SU-DHL-6 (cell line): ENCODE data around the gene ATCAY.

Experiments used
- H2AFZ ChIP-seq: fragments of 200-600 bp; sonication (generic); 2 replicates; pipeline ENCODE4 v1.6.1; 2014; ENCODE audit warnings: low read depth, mild to moderate bottlenecking, moderate library complexity, mixed read lengths, antibody characterized with exemption, low read length; ENCODE audit not compliant: severe bottlenecking
- H3F3A ChIP-seq: fragments of 200-600 bp; shearing (Covaris generic); 2 replicates; pipeline ENCODE4 v1.6.0; 2016; ENCODE audit warnings: antibody characterized with exemption, mild to moderate bottlenecking; ENCODE audit not compliant: insufficient read depth
- H3K27ac ChIP-seq: fragments of 200-600 bp; sonication (generic); 2 replicates; pipeline ENCODE4 v1.5.1; 2016; ENCODE audit warnings: low read depth, mild to moderate bottlenecking, low read length, moderate library complexity, mixed read lengths
- H3K27me3 ChIP-seq: fragments of 200-600 bp; sonication (generic), shearing (Covaris generic); 2 replicates; pipeline ENCODE4 v1.6.0; 2014; ENCODE audit warnings: mild to moderate bottlenecking, low read length
- H3K36me3 ChIP-seq: fragments of 200-600 bp; sonication (generic); 2 replicates; pipeline ENCODE4 v1.6.1; 2014; ENCODE audit warnings: mild to moderate bottlenecking, low read length, mixed read lengths
- H3K4me2 ChIP-seq: fragments of 300-600, 200-600 bp; shearing (Covaris generic), sonication (generic); 2 replicates; pipeline ENCODE4 v1.6.0; 2014; ENCODE audit warnings: low read length, low read depth, mild to moderate bottlenecking; ENCODE audit not compliant: poor library complexity, severe bottlenecking
- H3K4me3 ChIP-seq: fragments of 200-600 bp; sonication (generic); 2 replicates; pipeline ENCODE4 v1.5.1; 2014; ENCODE audit warnings: antibody characterized with exemption, low read length, mild to moderate bottlenecking, mixed read lengths; ENCODE audit not compliant: insufficient read depth, poor library complexity, severe bottlenecking
- H3K79me2 ChIP-seq: fragments of 200-600 bp; sonication (generic); 2 replicates; pipeline ENCODE4 v1.6.1; 2014; ENCODE audit warnings: mild to moderate bottlenecking, low read length, moderate library complexity; ENCODE audit not compliant: insufficient read depth
- H3K9ac ChIP-seq: fragments of 200-600 bp; sonication (generic); 2 replicates; pipeline ENCODE4 v1.7.0; 2014; ENCODE audit warnings: mild to moderate bottlenecking, low read length
- H3K9me2 ChIP-seq: fragments of 200-600 bp; sonication (generic); replicated peaks from 2 replicates; pipeline ENCODE4 v1.6.1; 2014; ENCODE audit warnings: low read length; ENCODE audit not compliant: insufficient read depth
- H3K9me3 ChIP-seq: fragments of 200-600 bp; sonication (generic); 2 replicates; pipeline ENCODE4 v1.6.1; 2014; ENCODE audit warnings: low read length, mixed read lengths; ENCODE audit not compliant: insufficient read depth
- H4K20me1 ChIP-seq: fragments of 200-600 bp; sonication (generic); 2 replicates; pipeline ENCODE4 v1.6.1; 2014; ENCODE audit warnings: low read depth, mild to moderate bottlenecking, antibody characterized with exemption, low read length, moderate library complexity, mixed read lengths
- CTCF ChIP-seq: fragments of 200-600 bp; sonication (generic); IDR thresholded peaks from one replicate; pipeline ENCODE4 v1.5.1; 2017; ENCODE audit warnings: antibody characterized with exemption, mild to moderate bottlenecking, low read length, moderate library complexity; ENCODE audit not compliant: insufficient read depth, poor library complexity, severe bottlenecking
- EZH2phosphoT487 ChIP-seq: fragments of 200-600 bp; sonication (generic), shearing (Covaris generic); conservative IDR thresholded peaks from 2 replicates; pipeline ENCODE4 v1.6.1; 2018; ENCODE audit warnings: mild to moderate bottlenecking, antibody characterized with exemption, low read length, moderate library complexity, mixed read lengths

Gene ATCAY

GRCh38 chr19:3955688-3956087 lies 75.2 kb downstream of the ATCAY start:
- H3K27me3 ChIP-seq, result no peaks in the 10 kb centered on the region
- no peak overlapping the region for H2AFZ ChIP-seq
- no peaks in the 10 kb centered on the region for H3K36me3 ChIP-seq
- no peak overlapping the region for H3K27ac ChIP-seq
- TF ChIP-seq CTCF (no peak), EZH2phosphoT487 (no peak)
- H3F3A ChIP-seq, result no peaks in the 10 kb centered on the region
- no peaks in the 10 kb centered on the region for H4K20me1 ChIP-seq
- H3K9me2 ChIP-seq, result no peaks in the 10 kb centered on the region
- no peak overlapping the region for H3K4me2 ChIP-seq
- H3K9me3 ChIP-seq, result no peaks in the 10 kb centered on the region
- H3K9ac ChIP-seq, result no peak overlapping the region
- no peak overlapping the region for H3K4me3 ChIP-seq
- H3K79me2 ChIP-seq, result no peaks in the 10 kb centered on the region

- Histone ChIP-seq H3K4me2 (no peak overlapping the region), H3K36me3 (no peaks in the 10 kb centered on the region), H3F3A (no peaks in the 10 kb centered on the region), H3K9ac (no peak overlapping the region), H2AFZ (no peak overlapping the region), H3K27ac (no peak overlapping the region), H3K4me3 (no peak overlapping the region), H3K79me2 (no peaks in the 10 kb centered on the region), H3K9me2 (no peaks in the 10 kb centered on the region), H3K27me3 (no peaks in the 10 kb centered on the region), H3K9me3 (no peaks in the 10 kb centered on the region), H4K20me1 (no peaks in the 10 kb centered on the region)
- no peak for TF ChIP-seq EZH2phosphoT487
- no peak for TF ChIP-seq CTCF
Observed at GRCh38 chr19:3958836-3959765, 78.6 kb downstream of the ATCAY start.

- H3K4me2 ChIP-seq, result no peak overlapping the region
- H3K27ac ChIP-seq, result no peak overlapping the region
- H3K9me3 ChIP-seq, result no peaks in the 10 kb centered on the region
- H3K36me3 ChIP-seq, result no peaks in the 10 kb centered on the region
- H3F3A ChIP-seq, result no peaks in the 10 kb centered on the region
- no peak overlapping the region for H3K9ac ChIP-seq
- no peak overlapping the region for H3K4me3 ChIP-seq
- no peaks in the 10 kb centered on the region for H3K27me3 ChIP-seq
- H2AFZ ChIP-seq, result no peak overlapping the region
- H4K20me1 ChIP-seq, result no peaks in the 10 kb centered on the region
- no peaks in the 10 kb centered on the region for H3K9me2 ChIP-seq
- TF ChIP-seq EZH2phosphoT487 (no peak), CTCF (no peak)
- no peaks in the 10 kb centered on the region for H3K79me2 ChIP-seq
Observed at GRCh38 chr19:3959766-3960131, 79.3 kb downstream of the ATCAY start.
